ENCODE measurements around the gene UBAC1.
"Not testable (repeated sequence)": the region's sequence is repeated elsewhere in the genome, so short reads cannot be mapped to it uniquely, and the experiment has no call there.

UBAC1 gene

DNA sequence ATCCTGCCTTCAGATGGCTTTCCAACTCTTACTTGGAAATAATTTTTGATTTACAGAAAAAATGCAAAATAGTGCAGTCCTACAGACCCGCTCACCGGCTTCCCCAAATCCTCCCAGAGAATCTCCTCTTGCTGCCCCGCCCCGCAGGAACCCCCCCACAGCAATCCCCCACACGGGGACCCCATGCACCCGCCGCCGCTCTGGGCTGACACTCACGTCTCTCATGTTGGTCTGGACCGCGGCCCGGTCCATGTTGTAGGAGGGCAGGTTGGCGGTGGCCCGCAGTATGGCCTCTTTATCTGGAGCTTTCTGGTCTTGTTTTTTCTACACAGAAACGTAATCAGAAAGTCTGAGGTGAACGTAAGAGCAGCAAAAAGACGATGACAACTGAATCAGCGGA is 13.6 kb downstream of the UBAC1 start:
- H3K4me3 ChIP-seq (replicated peaks; ENCODE audit: low read depth, low read length), result no peak overlapping the region
- no peak for DNase-seq (ENCODE audit: extremely low read depth, low read depth)
- TF ChIP-seq, protein P1, sequence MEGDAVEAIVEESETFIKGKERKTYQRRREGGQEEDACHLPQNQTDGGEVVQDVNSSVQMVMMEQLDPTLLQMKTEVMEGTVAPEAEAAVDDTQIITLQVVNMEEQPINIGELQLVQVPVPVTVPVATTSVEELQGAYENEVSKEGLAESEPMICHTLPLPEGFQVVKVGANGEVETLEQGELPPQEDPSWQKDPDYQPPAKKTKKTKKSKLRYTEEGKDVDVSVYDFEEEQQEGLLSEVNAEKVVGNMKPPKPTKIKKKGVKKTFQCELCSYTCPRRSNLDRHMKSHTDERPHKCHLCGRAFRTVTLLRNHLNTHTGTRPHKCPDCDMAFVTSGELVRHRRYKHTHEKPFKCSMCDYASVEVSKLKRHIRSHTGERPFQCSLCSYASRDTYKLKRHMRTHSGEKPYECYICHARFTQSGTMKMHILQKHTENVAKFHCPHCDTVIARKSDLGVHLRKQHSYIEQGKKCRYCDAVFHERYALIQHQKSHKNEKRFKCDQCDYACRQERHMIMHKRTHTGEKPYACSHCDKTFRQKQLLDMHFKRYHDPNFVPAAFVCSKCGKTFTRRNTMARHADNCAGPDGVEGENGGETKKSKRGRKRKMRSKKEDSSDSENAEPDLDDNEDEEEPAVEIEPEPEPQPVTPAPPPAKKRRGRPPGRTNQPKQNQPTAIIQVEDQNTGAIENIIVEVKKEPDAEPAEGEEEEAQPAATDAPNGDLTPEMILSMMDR (IDR thresholded peaks at IDR 0.05; ENCODE audit: low read depth, low read length, missing control alignments), result no peak

DNA sequence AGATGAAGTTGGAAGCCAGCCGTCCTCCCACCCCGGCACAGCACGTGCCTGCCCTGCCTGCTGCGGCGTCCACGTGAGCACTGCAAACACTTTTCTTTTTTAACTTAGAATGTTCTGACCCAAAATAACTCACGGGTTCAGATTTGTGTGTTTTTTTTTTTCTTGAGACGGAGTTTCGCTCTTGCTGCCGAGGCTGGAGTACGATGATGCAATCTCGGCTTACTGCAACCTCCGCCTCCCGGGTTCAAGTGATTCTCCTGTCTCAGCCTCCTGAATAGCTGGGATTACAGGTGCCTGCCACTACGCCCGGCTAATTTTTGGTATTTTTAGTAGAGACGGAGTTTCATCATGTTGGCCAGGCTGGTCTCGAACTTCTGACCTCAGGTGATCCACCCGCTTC is 14.1 kb downstream of the UBAC1 start:
- not testable (repeated sequence) for DNase-seq (ENCODE audit: extremely low read depth, low read depth)

DNA sequence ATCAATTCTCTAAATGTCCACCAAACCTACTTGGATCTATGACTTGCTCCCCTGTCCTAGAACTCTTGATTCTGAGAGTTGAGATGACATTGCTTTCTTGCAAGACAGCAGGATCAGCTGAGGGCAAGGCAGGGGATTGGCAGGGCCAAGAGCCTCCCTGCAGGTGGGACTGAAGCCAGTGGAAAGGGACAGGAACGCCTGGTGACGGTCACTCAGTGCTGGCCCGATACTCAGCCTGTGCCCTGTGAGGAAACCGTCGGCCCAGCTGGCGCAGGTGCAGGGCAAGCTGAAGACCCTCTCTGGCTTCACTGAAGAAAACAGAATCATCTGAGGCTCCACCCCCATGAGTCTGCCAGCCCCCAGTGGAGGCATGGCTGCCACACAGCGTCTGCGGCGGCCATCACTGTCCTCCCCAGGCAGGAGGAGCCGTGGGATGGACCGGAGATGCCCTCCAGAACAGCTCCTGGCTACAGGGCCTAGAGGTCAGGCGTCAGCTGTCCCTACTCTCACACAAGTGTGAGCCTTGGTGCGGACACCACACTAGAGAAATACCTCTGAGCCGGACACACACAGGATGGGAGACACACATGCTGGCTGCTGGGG is 14.7 kb downstream of the UBAC1 start:
- no peak for DNase-seq (ENCODE audit: extremely low read depth, low read depth)
- TF ChIP-seq, protein P1 (IDR thresholded peaks at IDR 0.05; ENCODE audit: low read depth, low read length, missing control alignments), result no peak

More for the DNA sequence above, 14.1 kb downstream of the UBAC1 start:
- H3K4me3 ChIP-seq (replicated peaks; ENCODE audit: low read depth, low read length), result not testable (repeated sequence)

DNA sequence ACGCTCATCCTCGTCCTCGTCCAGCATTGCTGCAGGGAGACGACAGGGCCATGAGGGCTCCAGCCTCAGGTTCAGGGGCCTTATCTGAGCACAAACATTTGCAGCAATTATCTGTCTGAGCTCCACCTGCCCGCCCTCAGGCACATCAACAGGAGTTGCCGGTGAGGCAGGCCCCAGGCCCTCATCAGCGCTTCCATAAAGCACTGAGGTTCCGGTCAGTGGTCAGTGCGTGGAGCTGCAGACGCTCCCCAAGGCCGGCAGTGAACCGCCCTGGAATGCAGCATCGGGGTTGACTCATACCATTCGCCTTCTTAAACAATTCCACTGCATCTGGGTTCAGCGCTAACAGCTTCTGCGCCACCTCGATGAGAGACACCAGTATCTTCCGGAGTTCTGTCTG is 15.2 kb downstream of the UBAC1 start:
- TF ChIP-seq, protein P1 (IDR thresholded peaks at IDR 0.05; ENCODE audit: low read depth, low read length, missing control alignments), result no peak
- no peak overlapping the region for H3K4me3 ChIP-seq (replicated peaks; ENCODE audit: low read depth, low read length)
- DNase-seq (ENCODE audit: extremely low read depth, low read depth), result no peak

More for the DNA sequence above, 14.7 kb downstream of the UBAC1 start:
- no peak overlapping the region for H3K4me3 ChIP-seq (replicated peaks; ENCODE audit: low read depth, low read length)

DNA sequence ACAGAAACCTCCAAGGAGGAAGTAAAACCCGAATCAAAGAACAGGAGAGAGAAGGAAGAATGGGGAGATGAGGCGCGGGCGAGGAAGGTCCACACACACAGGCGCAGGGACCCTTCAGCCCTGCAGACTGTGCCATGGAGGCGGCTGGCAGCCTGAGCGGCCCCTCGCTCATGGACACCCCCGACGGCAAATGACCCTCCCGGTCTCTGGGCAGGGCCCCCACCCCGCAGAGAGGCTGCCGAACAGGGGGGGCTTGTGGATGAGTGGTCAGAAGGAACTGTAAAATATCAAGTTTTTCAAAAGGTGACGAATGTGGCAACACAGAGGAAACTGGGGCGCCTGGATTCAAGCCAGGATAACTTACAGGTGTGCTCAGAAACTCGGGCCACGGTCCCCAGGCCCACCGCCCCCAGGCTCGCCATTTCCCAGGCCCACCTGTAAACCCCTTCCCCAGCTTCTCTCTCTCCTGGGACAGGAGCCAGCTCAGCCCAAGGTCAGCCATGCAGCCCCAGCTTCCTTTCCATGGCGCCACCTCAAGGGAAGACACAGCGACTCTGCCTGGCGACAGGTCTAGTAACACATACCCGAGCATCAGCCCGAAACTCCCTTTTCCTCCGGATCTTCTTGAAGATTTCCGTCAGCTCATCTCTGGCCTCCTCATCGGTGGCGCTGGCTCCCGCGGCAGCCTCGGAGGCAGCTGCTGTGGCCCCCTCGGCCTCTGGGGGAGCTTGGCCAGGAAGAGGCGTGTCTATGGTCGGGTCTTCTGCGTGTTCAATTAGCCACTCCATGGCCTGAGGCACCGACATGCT is 16.5 kb downstream of the UBAC1 start:
- no peak for DNase-seq (ENCODE audit: extremely low read depth, low read depth)
- no peak overlapping the region for H3K4me3 ChIP-seq (replicated peaks; ENCODE audit: low read depth, low read length)
- TF ChIP-seq, protein P1 (IDR thresholded peaks at IDR 0.05; ENCODE audit: low read depth, low read length, missing control alignments), result no peak

DNA sequence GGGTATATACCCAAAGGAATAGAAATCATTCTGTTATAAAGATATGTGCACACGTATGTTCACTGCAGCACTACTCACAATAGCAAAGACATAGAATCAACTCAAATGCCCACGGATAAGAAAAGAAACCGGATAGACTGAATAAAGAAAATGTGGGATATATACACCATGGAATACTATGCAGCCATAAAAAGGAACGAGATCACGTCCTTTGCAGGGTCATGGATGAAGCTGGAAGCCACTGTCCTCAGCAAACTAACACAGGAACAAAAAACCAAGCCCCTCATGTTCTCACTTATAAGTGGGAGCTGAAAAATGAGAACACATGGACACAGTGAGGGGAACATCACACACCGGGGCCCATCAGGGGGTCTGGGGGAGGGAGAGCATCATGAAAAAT is 17.6 kb downstream of the UBAC1 start:
- DNase-seq (ENCODE audit: extremely low read depth, low read depth); H3K4me3 ChIP-seq (replicated peaks; ENCODE audit: low read depth, low read length): not testable (repeated sequence)

DNA sequence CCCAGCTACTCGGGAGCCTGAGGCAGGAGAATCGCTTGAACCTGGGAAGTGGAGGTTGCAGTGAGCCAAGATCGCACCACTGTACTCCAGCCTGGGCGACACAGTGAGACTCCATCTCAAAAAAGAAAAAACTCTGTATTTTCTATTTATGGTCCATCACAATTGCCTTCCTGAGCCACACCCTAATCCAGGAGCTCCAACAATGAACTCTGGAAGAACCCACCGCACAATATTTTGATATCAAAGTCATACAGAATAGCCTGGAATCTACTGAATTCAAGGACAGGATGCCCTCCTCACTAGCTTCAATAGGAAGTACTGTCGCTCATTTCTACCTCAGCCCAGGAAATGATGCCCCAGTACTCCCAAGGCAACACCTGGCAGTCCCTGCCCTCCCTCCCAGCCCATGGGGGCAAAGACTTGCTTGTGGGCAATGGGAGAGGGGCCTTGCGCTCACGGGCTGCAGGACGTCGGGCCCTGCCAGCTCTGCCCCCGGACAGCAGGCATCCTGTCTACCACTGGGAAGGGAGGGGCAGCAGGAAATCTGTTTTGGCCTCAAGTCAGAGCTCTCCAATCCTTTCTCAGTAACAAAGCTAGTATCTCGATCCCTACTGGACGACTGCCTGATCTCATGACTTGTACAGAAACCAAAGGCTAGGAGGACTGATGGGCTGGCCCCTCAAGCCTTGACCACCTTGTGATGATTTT is 19.7 kb downstream of the UBAC1 start:
- DNase-seq (ENCODE audit: extremely low read depth, low read depth), result no peak
- TF ChIP-seq, protein P1 (IDR thresholded peaks at IDR 0.05; ENCODE audit: low read depth, low read length, missing control alignments), result no peak
- H3K4me3 ChIP-seq (replicated peaks; ENCODE audit: low read depth, low read length), result no peak overlapping the region

Measured in HFF-Myc (cell line).